H1 (cell line): ENCODE data around the gene ALAS1. TPM values are rescaled to one million over a fixed set of nuclear protein-coding genes. Genes with fewer than 3 reads are reported as not detected.

ENCODE experiments used
- CTCF ChIA-PET: fragments of 300-600 bp; sonication (Branson Sonifier 250); formaldehyde crosslinking; loops from one replicate; lab custom pipeline; 2021; ENCODE audit not compliant: partially characterized antibody; lab: Charles Lee
- POLR2A ChIA-PET: fragments of 300-600 bp; sonication (Branson Sonifier 250); formaldehyde crosslinking; loops from one replicate; lab custom pipeline; 2021; ENCODE audit warnings: inconsistent platforms; ENCODE audit not compliant: partially characterized antibody; lab: Charles Lee
- DNase-seq, 2 experiments: peaks; one replicate each; pipeline versions ENCODE4 v3.0.0 to v3.0.0-alpha.2; 2010 to 2022; ENCODE audit warnings: low spot score in 2 of 2, low read depth in 1 of 2, mixed read lengths in 1 of 2
- FAIRE-seq: peaks from 2 replicates; lab custom pipeline; 2011; peaks lifted over from hg19 to GRCh38; lab: Jason Lieb, UNC
- H2AFZ ChIP-seq: 2 replicates; pipeline ENCODE4 v1.8.1; 2012; ENCODE audit warnings: low read length, inconsistent platforms
- H2AK5ac ChIP-seq: 2 replicates; pipeline ENCODE4 v1.6.1; 2013; ENCODE audit warnings: low read depth, low read length
- H2BK120ac ChIP-seq: replicated peaks from 2 replicates; pipeline ENCODE3; 2013; ENCODE audit warnings: low read depth, low read length, inconsistent platforms
- H2BK12ac ChIP-seq: 2 replicates; pipeline ENCODE4 v1.6.1; 2013; ENCODE audit warnings: low read depth, low read length
- H2BK15ac ChIP-seq: 2 replicates; pipeline ENCODE4 v1.6.1; 2013; ENCODE audit warnings: low read length
- H2BK20ac ChIP-seq: 2 replicates; pipeline ENCODE4 v1.6.1; 2013; ENCODE audit warnings: low read length
- H2BK5ac ChIP-seq: 2 replicates; pipeline ENCODE4 v1.6.1; 2013; ENCODE audit warnings: low read depth, low read length
- H3K14ac ChIP-seq: 2 replicates; pipeline ENCODE4 v1.6.1; 2013; ENCODE audit warnings: inconsistent platforms; ENCODE audit not compliant: insufficient read length
- H3K18ac ChIP-seq: 2 replicates; pipeline ENCODE4 v1.6.1; 2013; ENCODE audit warnings: low read length; ENCODE audit errors: extremely low read depth
- H3K23ac ChIP-seq: 2 replicates; pipeline ENCODE4 v1.6.1; 2013; ENCODE audit warnings: inconsistent platforms; ENCODE audit not compliant: insufficient read length
- H3K23me2 ChIP-seq: 2 replicates; pipeline ENCODE4 v1.6.1; 2013; ENCODE audit warnings: low read depth, low read length
- H3K27ac ChIP-seq: 2 replicates; pipeline ENCODE4 v1.6.1; 2011; ENCODE audit warnings: low read depth, low read length, inconsistent platforms
- H3K27me3 ChIP-seq, 4 experiments: replicated peaks in 1 of 4; 1 replicate in 1 of 4; 2 replicates in 3 of 4; pipeline versions ENCODE4 v1.6.1 to v1.8.1; 2011 to 2013; ENCODE audit warnings: low read length in 3 of 4, mild to moderate bottlenecking in 3 of 4, inconsistent platforms in 2 of 4, mixed read lengths in 2 of 4, moderate library complexity in 1 of 4; ENCODE audit not compliant: control insufficient read depth in 3 of 4, insufficient read depth in 3 of 4; ENCODE audit errors: extremely low read depth in 1 of 4
- H3K36me3 ChIP-seq, 4 experiments: 2 replicates each; pipeline versions ENCODE4 v1.6.1 to v1.8.1; 2011 to 2013; ENCODE audit warnings: mild to moderate bottlenecking in 4 of 4, low read length in 3 of 4, moderate library complexity in 2 of 4, control low read depth in 1 of 4, inconsistent platforms in 1 of 4; ENCODE audit not compliant: insufficient read depth in 4 of 4, control insufficient read depth in 2 of 4
- H3K4ac ChIP-seq: replicated peaks from 2 replicates; pipeline ENCODE3; 2013; ENCODE audit warnings: low read length, low read depth, mixed read lengths, inconsistent platforms; ENCODE audit not compliant: insufficient read length
- H3K4me1 ChIP-seq, 4 experiments: replicated peaks in 1 of 4; 1 replicate in 1 of 4; 2 replicates in 3 of 4; pipeline versions ENCODE4 v1.6.1 to v1.8.1; 2011 to 2013; ENCODE audit warnings: low read length in 3 of 4, inconsistent platforms in 2 of 4, mixed read lengths in 1 of 4; ENCODE audit not compliant: insufficient read depth in 4 of 4, control insufficient read depth in 3 of 4
- H3K4me2 ChIP-seq, 2 experiments: 2 replicates each; pipeline versions ENCODE4 v1.6.1 to v1.8.1; 2011 to 2013; ENCODE audit warnings: low read depth in 2 of 2, low read length in 2 of 2, control low read depth in 1 of 2, inconsistent platforms in 1 of 2, mild to moderate bottlenecking in 1 of 2; ENCODE audit not compliant: insufficient read depth in 1 of 2
- H3K4me3 ChIP-seq, 4 experiments: fragments of 200-600, 300-600 bp in 1 of 4; sonication (generic), shearing (Covaris generic), sonication (Bioruptor Twin) in 1 of 4; 2 replicates each; pipeline versions ENCODE4 v1.5.1 to v1.8.1; 2011 to 2016; ENCODE audit warnings: low read length in 4 of 4, low read depth in 3 of 4, control low read depth in 2 of 4, inconsistent platforms in 2 of 4, mild to moderate bottlenecking in 2 of 4, mixed read lengths in 1 of 4, moderate library complexity in 1 of 4; ENCODE audit not compliant: insufficient read depth in 2 of 4; ENCODE audit errors: extremely low read depth in 1 of 4
- H3K56ac ChIP-seq: replicated peaks from 2 replicates; pipeline ENCODE3; 2013; ENCODE audit warnings: low read depth, mild to moderate bottlenecking, mixed read lengths, low read length, inconsistent platforms; ENCODE audit not compliant: insufficient read length
- H3K79me1 ChIP-seq: 2 replicates; pipeline ENCODE4 v1.6.1; 2013; ENCODE audit warnings: low read depth, low read length, control low read depth
- H3K79me2 ChIP-seq, 2 experiments: 2 replicates each; pipeline versions ENCODE4 v1.6.1 to v1.8.1; 2012 to 2013; ENCODE audit warnings: low read length in 2 of 2, mild to moderate bottlenecking in 2 of 2, inconsistent platforms in 1 of 2; ENCODE audit not compliant: insufficient read depth in 2 of 2, control insufficient read depth in 1 of 2
- H3K9ac ChIP-seq, 4 experiments: replicated peaks in 1 of 4; 1 replicate in 1 of 4; 2 replicates in 3 of 4; pipeline versions ENCODE4 v1.6.1 to v1.8.1; 2011 to 2013; ENCODE audit warnings: low read depth in 3 of 4, low read length in 3 of 4, control low read depth in 2 of 4, mild to moderate bottlenecking in 2 of 4, moderate library complexity in 2 of 4, inconsistent platforms in 1 of 4; ENCODE audit errors: extremely low read depth in 1 of 4
- H3K9me3 ChIP-seq, 2 experiments: 2 replicates each; pipeline versions ENCODE4 v1.6.1 to v1.8.1; 2012 to 2013; ENCODE audit warnings: mild to moderate bottlenecking in 2 of 2, moderate library complexity in 2 of 2, control low read depth in 1 of 2, inconsistent platforms in 1 of 2, low read depth in 1 of 2, low read length in 1 of 2, mixed read lengths in 1 of 2; ENCODE audit not compliant: insufficient read depth in 2 of 2
- H4K20me1 ChIP-seq, 2 experiments: replicated peaks in 1 of 2; 2 replicates each; pipeline versions ENCODE3 to v1.8.1; 2011 to 2013; ENCODE audit warnings: inconsistent platforms in 2 of 2, low read length in 2 of 2, mild to moderate bottlenecking in 1 of 2; ENCODE audit not compliant: insufficient read depth in 2 of 2, control insufficient read depth in 1 of 2
- H4K5ac ChIP-seq: 2 replicates; pipeline ENCODE4 v1.6.1; 2013; ENCODE audit warnings: low read length, low read depth, mixed read lengths, inconsistent platforms; ENCODE audit not compliant: insufficient read length
- H4K8ac ChIP-seq: 2 replicates; pipeline ENCODE4 v1.8.0; 2013; ENCODE audit warnings: mild to moderate bottlenecking, moderate library complexity, low read length, inconsistent platforms; ENCODE audit not compliant: insufficient read depth; ENCODE audit errors: extremely low read depth
- H4K91ac ChIP-seq: replicated peaks from 2 replicates; pipeline ENCODE3; 2013; ENCODE audit warnings: low read length, mixed read lengths, inconsistent platforms; ENCODE audit not compliant: insufficient read length
- HDAC6 ChIP-seq: IDR thresholded peaks from one replicate; pipeline ENCODE4 v1.7.1; 2012; ENCODE audit warnings: low read depth, mild to moderate bottlenecking, inconsistent platforms, low read length, moderate library complexity
- JUND ChIP-seq: IDR thresholded peaks from 2 replicates; pipeline ENCODE4 v1.6.1; 2011; ENCODE audit warnings: mild to moderate bottlenecking, improper control_type of control experiment, low read length
- KDM1A ChIP-seq: fragments of 200-600, 300-600 bp; sonication (generic); IDR thresholded peaks from 2 replicates; pipeline ENCODE4 v1.7.1; 2016; ENCODE audit warnings: mild to moderate bottlenecking, low read length, borderline replicate concordance
- RFX5 ChIP-seq: IDR thresholded peaks from 2 replicates; pipeline ENCODE4 v1.6.1; 2011; ENCODE audit warnings: low read depth, low read length, improper control_type of control experiment, borderline replicate concordance
- RXRA ChIP-seq: IDR thresholded peaks from 2 replicates; pipeline ENCODE4 v1.6.1; 2011; ENCODE audit warnings: low read depth, mild to moderate bottlenecking, low read length, moderate library complexity; ENCODE audit not compliant: insufficient read depth
- SIN3A ChIP-seq, 2 experiments: IDR thresholded peaks in 1 of 2; conservative IDR thresholded peaks in 1 of 2; 2 replicates each; pipeline ENCODE4 v1.6.1; 2011 to 2012; ENCODE audit warnings: low read length in 2 of 2, improper control_type of control experiment in 1 of 2, low read depth in 1 of 2, mild to moderate bottlenecking in 1 of 2
- SP4 ChIP-seq: IDR thresholded peaks from 2 replicates; pipeline ENCODE4 v1.6.1; 2012; ENCODE audit warnings: low read length, inconsistent platforms
- SRF ChIP-seq: IDR thresholded peaks from 2 replicates; pipeline ENCODE4 v1.6.1; 2011; ENCODE audit warnings: mild to moderate bottlenecking, low read depth, low read length, moderate library complexity
- TCF12 ChIP-seq: IDR thresholded peaks from 2 replicates; pipeline ENCODE4 v1.6.1; 2011; ENCODE audit warnings: low read depth, mild to moderate bottlenecking, low read length
- TEAD4 ChIP-seq: IDR thresholded peaks from 2 replicates; pipeline ENCODE4 v1.6.1; 2012; ENCODE audit warnings: low read depth, low read length, inconsistent platforms, mixed read lengths
- YY1 ChIP-seq: IDR thresholded peaks from 2 replicates; pipeline ENCODE4 v1.6.1; 2011; ENCODE audit warnings: low read depth, mild to moderate bottlenecking, low read length
- ZNF274 ChIP-seq: IDR thresholded peaks from 2 replicates; pipeline ENCODE4 v1.7.0; 2012; ENCODE audit warnings: low read length, borderline replicate concordance; ENCODE audit errors: extremely low read depth
- WGBS, 2 experiments: shearing (Covaris generic) in 1 of 2; methylation state at CpG; one replicate each; pipeline versions ENCODE4 v1.1.6 to v1.1.7; 2013 to 2015; ENCODE audit warnings: low lambda C conversion rate in 2 of 2, mixed read lengths in 2 of 2, inconsistent platforms in 1 of 2, low coverage in 1 of 2, missing lambda C conversion rate in 1 of 2; ENCODE audit not compliant: insufficient replicate concordance in 2 of 2, insufficient coverage in 1 of 2, insufficient read length in 1 of 2; ENCODE audit errors: extremely low coverage in 1 of 2, missing lambda C conversion rate in 1 of 2; 5-methylcytosine and 5-hydroxymethylcytosine counted together
- polyA plus RNA-seq, 7 experiments: library from polyadenylated mRNA; depleted of rRNA in 3 of 7; stranded (reverse) in 5 of 7; unstranded in 2 of 7; fragments of >200 nt in 5 of 7; fragments of 200-250 nt in 2 of 7; gene quantifications; 1 replicate in 5 of 7; 2 replicates in 1 of 7; 4 replicates in 1 of 7; pipeline versions ENCODE4 v1.2.1 to v1.2.3, GENCODE V29; 2011 to 2013; ENCODE audit warnings: missing spikeins in 2 of 7, mixed read lengths in 2 of 7
- total RNA-seq: library from RNA; stranded (reverse); fragmentation: NEBNext Ultra II Directional; extraction: Animal tissue kit (Norgen Biotek cat#: 25700); gene quantifications from 2 replicates; pipeline ENCODE4 v1.2.1, GENCODE V29; 2021
- TF ChIP-seq, protein P1 (sequence below): IDR thresholded peaks from 2 replicates; pipeline ENCODE4 v1.6.1; 2012; ENCODE audit warnings: low read length, inconsistent platforms

ALAS1 gene
- total and polyA plus RNA-seq, 2 of the 8 experiments (the other 6 are each of a cell fraction or from before 2014, with no cell fraction given) = 45.9 to 84.4 TPM

DNA sequence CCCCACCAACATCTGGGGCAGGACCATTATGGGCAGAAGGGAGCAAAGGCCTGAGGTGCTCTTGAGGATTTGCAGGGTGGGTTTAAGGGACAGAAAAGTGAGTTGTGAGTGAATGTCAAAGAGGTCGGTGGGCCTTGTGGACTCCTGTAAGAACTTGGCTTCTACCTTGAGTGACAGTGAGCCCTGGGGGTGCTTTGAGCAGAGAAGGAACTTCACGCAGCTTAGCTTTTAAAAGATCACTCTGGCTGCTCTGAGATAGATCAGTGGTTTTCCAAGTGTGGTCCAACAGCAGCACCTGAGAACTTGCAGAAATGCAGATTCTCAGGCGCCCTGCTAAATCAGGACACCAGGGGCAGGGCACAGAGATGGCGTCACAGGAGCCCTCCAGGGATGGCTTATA, 15.3 kb upstream of the ALAS1 start:
- Histone ChIP-seq H3K36me3 (no peaks in the 10 kb centered on the region), H3K9ac (no peak overlapping the region), H3K79me1 (no peaks in the 10 kb centered on the region), H4K91ac (no peak overlapping the region), H4K5ac (no peak overlapping the region), H3K79me2 (no peaks in the 10 kb centered on the region), H2BK15ac (no peak overlapping the region), H2BK120ac (no peak overlapping the region), H3K23me2 (no peaks in the 10 kb centered on the region; the same call in 1 of the 2 replicates), H2AK5ac (no peak overlapping the region), H3K23ac (no peak overlapping the region), H4K8ac (no peak overlapping the region), H4K20me1 (no peaks in the 10 kb centered on the region), H3K56ac (no peak overlapping the region), H3K27ac (no peak overlapping the region), H2BK5ac (no peak overlapping the region), H3K4ac (no peak overlapping the region), H3K4me2 (no peak overlapping the region), H2AFZ (no peak overlapping the region), H3K4me1 (peaks cover 0 to 2% (median 0%) of the 10 kb centered on the region in 4 experiments; a peak in 2 of 7 replicates), H3K9me3 (no peaks in the 10 kb centered on the region), H3K18ac (no peak overlapping the region), H2BK20ac (no peak overlapping the region), H3K4me3 (no peak overlapping the region), H3K27me3 (no peaks in the 10 kb centered on the region), H3K14ac (no peak overlapping the region), H2BK12ac (no peak overlapping the region)
- TF ChIP-seq JUND (no peak), RFX5 (no peak), ZNF274 (no peak), TEAD4 (no peak), HDAC6 (no peak), YY1 (no peak), SIN3A (conservative IDR thresholded peaks at IDR 0.05 in 1 of 2, IDR thresholded peaks at IDR 0.05 in 1 of 2; ENCODE audit: low read depth in 1 of 2, low read length in 2 of 2) (no peak), TCF12 (no peak), SP4 (no peak), RXRA (no peak), SRF (no peak), KDM1A (no peak)
- TF ChIP-seq, protein P1, sequence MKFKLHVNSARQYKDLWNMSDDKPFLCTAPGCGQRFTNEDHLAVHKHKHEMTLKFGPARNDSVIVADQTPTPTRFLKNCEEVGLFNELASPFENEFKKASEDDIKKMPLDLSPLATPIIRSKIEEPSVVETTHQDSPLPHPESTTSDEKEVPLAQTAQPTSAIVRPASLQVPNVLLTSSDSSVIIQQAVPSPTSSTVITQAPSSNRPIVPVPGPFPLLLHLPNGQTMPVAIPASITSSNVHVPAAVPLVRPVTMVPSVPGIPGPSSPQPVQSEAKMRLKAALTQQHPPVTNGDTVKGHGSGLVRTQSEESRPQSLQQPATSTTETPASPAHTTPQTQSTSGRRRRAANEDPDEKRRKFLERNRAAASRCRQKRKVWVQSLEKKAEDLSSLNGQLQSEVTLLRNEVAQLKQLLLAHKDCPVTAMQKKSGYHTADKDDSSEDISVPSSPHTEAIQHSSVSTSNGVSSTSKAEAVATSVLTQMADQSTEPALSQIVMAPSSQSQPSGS = no peak
- WGBS, 2 experiments = 88% methylated on average over 4 of the region's 4 CpGs; no CpG with 5 or more reads in 1 of the 2 experiments
- no peak for DNase-seq
- ChIA-PET CTCF (interaction anchor here (0.6 to 4.6 kb wide), 5 partner anchors 11 to 129 kb away, joined by 3 to 26 read pairs (median 3); no protein-coding TSS in a partner anchor), POLR2A (interaction anchor here (0.9 to 1.6 kb wide), 2 partner anchors 25 to 190 kb away, joined by 3 read pairs; no protein-coding TSS in a partner anchor)
- FAIRE-seq = no peak
